T-helper 1 cell treated with Interleukin-12 subunit alpha and Interleukin-12 subunit beta and Interleukin-4 antibody, amounts not matched to agents 30 ng/mL and 1 ng/mL, for 36 hours (primary cell): ENCODE data around the gene CHD8. TPM values are rescaled to one million over a fixed set of nuclear protein-coding genes. Genes with fewer than 3 reads are reported as not detected.
"Not testable (repeated sequence)": the region's sequence is repeated elsewhere in the genome, so short reads cannot be mapped to it uniquely, and the experiment has no call there.

Experiments
- intact Hi-C: fragments of 100-400 bp; cut with micrococcal nuclease; formaldehyde crosslinking; loops from one replicate; pipeline ENCODE4 v1.15.1; 2024
- total RNA-seq: library from RNA; stranded (reverse); gene quantifications from 2 replicates; pipeline ENCODE4 v1.2.3, GENCODE V29; 2022

CHD8 gene
- total RNA-seq, 1 donor from 2014 or later, result 141 TPM

- intact Hi-C loops, result loop anchor here (5.0 to 10.0 kb wide), 5 partner anchors 928 to 1919 kb away; partner anchors contain the start of genes APEX1, DAD1, OSGEP and PPP1R3E
These were observed 72.8 kb downstream of the CHD8 start for GRCh38 chr14:21382886-21383847.

- intact Hi-C loops, result loop anchor here (5.0 to 10.0 kb wide), 5 partner anchors 927 to 1920 kb away; partner anchors contain the start of genes APEX1, DAD1, OSGEP and PPP1R3E
These were observed 73.8 kb downstream of the CHD8 start for GRCh38 chr14:21382095-21382494.

GRCh38 chr14:21379338-21379737 lies 76.6 kb downstream of the CHD8 start:
- intact Hi-C loops, result no loop called here

DNA sequence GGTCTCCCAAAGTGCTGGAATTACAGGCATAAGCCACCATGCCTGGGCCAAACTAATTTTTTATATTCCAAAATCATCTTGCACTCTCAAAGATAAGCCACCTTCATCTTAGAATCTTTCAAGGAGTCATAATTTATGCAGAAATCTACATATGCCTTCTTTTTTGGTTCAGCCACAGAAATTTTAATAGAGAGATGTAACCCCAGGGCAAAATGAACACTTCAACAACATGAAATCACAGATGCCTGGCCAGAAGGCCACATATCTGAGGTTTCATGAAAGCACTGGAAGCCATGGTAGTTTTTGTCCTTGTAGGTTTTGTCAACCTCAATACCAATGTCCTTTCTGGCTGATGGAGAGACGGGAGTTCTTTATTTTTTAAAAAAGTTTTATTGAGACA lies 81.9 kb downstream of the CHD8 start:
- intact Hi-C loops, result no loop called here

GRCh38 chr14:21372814-21373213 lies 83.1 kb downstream of the CHD8 start:
- intact Hi-C loops, result not testable (repeated sequence)

DNA sequence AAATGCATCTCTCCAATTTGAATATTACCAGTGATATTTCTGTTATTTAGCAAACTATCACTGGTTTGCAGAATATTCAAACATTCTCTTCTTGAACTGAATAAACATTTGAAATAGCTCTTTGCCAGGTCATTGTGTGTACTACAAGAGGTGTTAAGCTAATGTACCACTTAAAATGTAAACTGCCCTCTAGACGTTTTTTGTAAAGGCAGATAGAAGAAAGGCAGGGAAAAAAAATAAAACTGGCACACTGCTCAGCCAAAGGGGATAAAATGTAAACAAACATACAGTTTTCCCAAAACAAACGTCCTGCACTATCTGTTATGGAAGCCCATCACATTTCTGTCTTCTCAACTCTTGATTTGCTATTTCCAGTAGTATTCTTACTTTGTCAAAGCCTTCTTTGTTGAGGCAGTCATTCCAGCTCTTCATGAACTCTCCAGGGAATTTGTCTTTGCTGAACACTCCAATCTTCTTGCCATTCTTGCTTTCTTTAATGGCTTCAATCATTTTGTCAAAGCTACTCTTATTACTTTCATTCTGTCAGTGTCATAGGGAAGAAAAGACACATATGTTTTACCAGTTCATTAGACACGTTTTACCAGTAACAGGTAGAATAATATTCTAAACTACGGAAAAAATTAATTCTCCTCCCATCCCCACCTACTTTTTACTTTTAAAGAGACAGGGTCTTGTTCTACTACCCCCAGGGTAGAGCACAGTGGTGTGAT lies 85.8 kb downstream of the CHD8 start:
- intact Hi-C loops, result no loop called here

DNA sequence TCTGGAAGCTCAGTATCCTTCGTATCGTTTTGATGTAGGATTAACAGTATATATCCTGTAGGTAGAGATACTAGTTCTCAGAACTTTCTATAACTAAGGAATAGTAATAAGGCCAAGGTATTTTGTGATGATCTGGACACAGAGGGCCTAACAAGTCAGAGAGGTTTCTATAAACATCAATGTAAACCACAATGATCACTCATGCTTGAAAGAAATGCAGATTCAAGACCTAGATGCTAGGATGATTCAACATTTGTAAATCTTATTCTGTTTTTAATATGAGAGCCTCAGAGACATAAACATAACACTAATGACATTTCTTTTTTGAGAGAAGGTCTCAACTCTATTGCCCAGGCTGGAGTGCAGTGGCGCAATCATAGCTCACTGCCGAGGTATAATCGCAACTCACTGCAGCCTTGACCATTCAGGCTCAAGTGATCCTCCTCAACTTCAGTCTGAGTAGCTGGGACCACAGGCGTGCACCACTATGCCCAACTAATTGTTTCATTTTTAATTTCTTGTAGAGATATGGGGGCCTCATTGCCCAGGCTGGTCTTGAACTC lies 88.3 kb downstream of the CHD8 start:
- intact Hi-C loops, result no loop called here

DNA sequence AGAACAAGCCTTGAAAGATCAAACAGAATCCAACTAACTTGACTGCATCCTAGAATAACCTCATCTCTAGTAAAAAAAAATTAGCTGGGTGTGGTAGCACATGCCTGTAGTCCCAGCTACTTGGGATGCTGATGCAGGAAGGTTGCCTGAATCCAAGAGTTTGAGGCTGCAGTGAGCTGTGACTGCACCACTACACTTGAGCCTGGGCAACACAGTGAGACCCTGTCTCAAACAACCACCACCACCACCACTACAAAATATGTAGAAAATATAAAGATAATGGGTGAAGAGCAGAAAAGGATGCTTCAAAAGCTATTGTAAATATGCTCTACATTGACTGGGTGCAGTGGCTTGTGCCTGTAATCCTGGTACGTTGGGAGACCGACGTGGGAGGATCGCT lies 99.4 kb downstream of the CHD8 start:
- intact Hi-C loops, result no loop called here

GRCh38 chr14:21352587-21352986 lies 103.3 kb downstream of the CHD8 start:
- intact Hi-C loops, result no loop called here

GRCh38 chr14:21350539-21350938 lies 105.4 kb downstream of the CHD8 start:
- intact Hi-C loops, result no loop called here

DNA sequence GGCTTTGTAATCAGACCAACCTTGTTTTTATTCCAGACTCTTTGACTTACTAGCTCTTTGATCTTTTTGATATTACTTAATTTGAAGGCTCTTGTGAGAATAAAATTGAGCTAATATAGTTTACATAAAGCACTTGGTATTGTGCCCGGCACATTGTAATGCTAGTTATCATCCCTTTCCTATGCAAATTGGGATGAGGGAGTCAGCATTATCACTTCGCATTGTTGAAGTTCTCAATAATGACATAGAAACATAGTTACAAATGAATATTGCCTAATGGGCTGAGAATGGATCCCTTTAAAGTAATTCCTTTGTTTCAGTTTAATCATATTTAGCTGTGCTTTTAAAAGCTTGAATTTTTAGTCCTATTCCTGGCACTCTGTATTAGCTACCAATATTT lies 108.7 kb downstream of the CHD8 start:
- intact Hi-C loops, result no loop called here

- intact Hi-C loops, result no loop called here
These were observed 109.3 kb downstream of the CHD8 start for GRCh38 chr14:21346532-21347135.

- intact Hi-C loops, result no loop called here
These were observed 112.7 kb downstream of the CHD8 start for GRCh38 chr14:21343035-21343794.

Other genes starting within 250 kb of the CHD8 start
- gene HNRNPC, start 186.7 kb downstream of the CHD8 start, total RNA-seq, result 713 and 715 TPM in 2 replicates
- not detected in 2 replicates for gene RPGRIP1, start 176.0 kb downstream of the CHD8 start, total RNA-seq
- 104 and 111 TPM in 2 replicates for gene SUPT16H, start 72.1 kb downstream of the CHD8 start, total RNA-seq
- gene RAB2B, start 20.8 kb upstream of the CHD8 start, total RNA-seq, result 35.4 and 35.6 TPM in 2 replicates
- gene TOX4, start 21.1 kb upstream of the CHD8 start, total RNA-seq, result 84.3 and 96.9 TPM in 2 replicates
- gene METTL3, start 55.2 kb upstream of the CHD8 start, total RNA-seq, result 72.8 and 74.0 TPM in 2 replicates
- gene SALL2, start 70.2 kb upstream of the CHD8 start, total RNA-seq, result 1.2 and 1.4 TPM in 2 replicates
- not detected in 2 replicates for gene OR10G3, start 124.0 kb upstream of the CHD8 start, total RNA-seq
- gene OR10G2, start 178.8 kb upstream of the CHD8 start, total RNA-seq, result not detected in 2 replicates
- gene OR4E2, start 197.7 kb upstream of the CHD8 start, total RNA-seq, result not detected in 2 replicates
- gene OR4E1, start 217.7 kb upstream of the CHD8 start, total RNA-seq, result 0.05 TPM in 1 of 2 replicates, not detected in the other